HK-2 (cell line): ENCODE measurements around the gene HLA-DPA1.
"Not testable (repeated sequence)": the region's sequence is repeated elsewhere in the genome, so short reads cannot be mapped to it uniquely, and the experiment has no call there.

Source experiments
- DNase-seq: peaks from one replicate; pipeline ENCODE4 v3.0.0-alpha.2; 2018; ENCODE audit not compliant: unreplicated experiment

The HLA-DPA1 gene

DNA sequence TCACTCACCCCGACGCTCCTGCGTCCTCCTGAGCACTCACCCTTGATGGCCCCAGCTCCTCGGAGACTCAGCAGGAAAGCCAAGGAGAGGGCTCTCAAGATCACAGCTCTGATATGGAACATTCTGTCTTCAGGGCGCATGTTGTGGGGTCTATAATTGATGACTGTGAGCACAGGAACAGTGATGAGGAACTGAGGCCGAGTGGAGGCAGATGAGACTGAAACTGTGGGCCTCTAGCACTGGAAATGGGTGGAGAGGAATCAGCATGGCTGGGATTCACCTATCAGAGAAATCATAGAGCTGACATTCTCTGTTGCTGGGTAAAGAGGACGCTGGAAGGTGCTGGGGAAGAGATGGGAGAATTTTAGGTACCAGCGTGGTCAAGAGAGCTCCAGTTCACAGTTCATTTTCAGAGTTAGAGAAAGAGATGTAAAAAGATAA, at the start of gene HLA-DPA1:
Gene HLA-DPA1 (minus strand): TSS at position 219 of the 441 bp plus-strand sequence.
- DNase-seq = no peak

- no peak for DNase-seq
Measured at GRCh38 chr6:33123181-33123580, 49.7 kb upstream of the HLA-DPA1 start.

DNA sequence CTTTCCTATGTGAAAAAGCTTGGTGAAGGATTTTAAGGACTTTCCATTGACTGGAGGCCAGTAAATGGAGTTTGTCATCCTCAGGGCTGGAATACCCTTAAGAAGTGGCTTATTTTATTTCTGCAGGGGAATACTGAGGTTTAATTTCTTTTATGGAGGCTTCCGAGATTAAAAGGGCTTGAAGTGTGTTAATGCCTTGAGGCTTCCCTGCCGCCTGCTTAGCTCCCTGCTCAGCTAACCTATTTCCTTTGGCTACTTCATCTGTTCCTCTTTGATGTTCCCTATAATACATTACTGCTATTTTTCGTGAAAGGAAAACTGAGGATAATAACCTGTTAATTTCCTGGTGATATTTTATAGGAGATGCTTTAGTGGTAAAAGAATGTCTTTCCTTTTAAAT, 46.6 kb upstream of the HLA-DPA1 start:
- no peak for DNase-seq

GRCh38 chr6:33118525-33119123, 45.2 kb upstream of the HLA-DPA1 start:
- DNase-seq = no peak

- no peak for DNase-seq
Measured at GRCh38 chr6:33117811-33118277, 44.4 kb upstream of the HLA-DPA1 start.

GRCh38 chr6:33116841-33117711, 43.6 kb upstream of the HLA-DPA1 start:
- no peak for DNase-seq

DNA sequence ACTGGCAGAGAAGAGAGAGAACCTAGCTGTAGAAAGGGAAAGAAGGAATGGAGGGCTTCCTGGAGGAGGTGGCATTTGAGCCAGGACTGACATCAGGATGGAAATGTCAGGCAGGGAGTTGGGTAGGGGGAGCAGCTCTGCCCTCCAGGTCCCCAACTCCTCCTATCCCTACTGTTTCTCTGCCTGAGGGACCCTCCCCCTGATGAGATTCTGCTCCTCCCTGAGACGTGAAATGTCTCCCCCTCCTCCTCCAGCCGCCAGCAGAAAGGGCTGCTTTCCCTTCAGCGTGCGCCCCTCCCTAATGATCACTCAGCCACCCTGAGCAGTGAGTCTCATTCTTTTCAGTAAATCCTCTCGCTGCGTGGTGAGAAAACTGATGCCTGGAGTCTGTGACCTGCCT, 43.0 kb upstream of the HLA-DPA1 start:
- DNase-seq = no peak

GRCh38 chr6:33114406-33114805, 41.0 kb upstream of the HLA-DPA1 start:
- DNase-seq = no peak

DNA sequence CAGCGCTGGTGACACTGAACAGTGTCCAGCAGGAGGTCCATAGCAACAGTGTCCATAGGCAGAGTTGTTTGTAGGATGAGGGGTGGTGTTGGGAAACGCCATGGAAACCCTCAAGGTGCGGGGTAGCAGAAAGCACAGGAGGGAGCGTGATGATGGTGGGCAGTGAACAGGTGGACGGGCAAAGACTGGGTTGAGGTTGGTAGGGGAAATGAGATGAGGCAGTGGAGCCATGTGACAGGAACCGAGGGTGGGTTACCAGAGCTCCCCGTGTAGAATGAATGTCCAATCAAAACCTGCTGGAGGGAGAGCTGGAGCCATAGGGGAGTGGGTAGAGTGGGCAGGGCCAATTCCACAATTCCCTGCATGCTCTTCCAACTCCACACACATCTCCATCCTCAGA, 40.3 kb upstream of the HLA-DPA1 start:
- DNase-seq = no peak

- no peak for DNase-seq
Measured at GRCh38 chr6:33112148-33112547, 38.7 kb upstream of the HLA-DPA1 start.

- no peak for DNase-seq
Measured at GRCh38 chr6:33108307-33108706, 34.9 kb upstream of the HLA-DPA1 start.

GRCh38 chr6:33107641-33108040, 34.2 kb upstream of the HLA-DPA1 start:
- DNase-seq = no peak

DNA sequence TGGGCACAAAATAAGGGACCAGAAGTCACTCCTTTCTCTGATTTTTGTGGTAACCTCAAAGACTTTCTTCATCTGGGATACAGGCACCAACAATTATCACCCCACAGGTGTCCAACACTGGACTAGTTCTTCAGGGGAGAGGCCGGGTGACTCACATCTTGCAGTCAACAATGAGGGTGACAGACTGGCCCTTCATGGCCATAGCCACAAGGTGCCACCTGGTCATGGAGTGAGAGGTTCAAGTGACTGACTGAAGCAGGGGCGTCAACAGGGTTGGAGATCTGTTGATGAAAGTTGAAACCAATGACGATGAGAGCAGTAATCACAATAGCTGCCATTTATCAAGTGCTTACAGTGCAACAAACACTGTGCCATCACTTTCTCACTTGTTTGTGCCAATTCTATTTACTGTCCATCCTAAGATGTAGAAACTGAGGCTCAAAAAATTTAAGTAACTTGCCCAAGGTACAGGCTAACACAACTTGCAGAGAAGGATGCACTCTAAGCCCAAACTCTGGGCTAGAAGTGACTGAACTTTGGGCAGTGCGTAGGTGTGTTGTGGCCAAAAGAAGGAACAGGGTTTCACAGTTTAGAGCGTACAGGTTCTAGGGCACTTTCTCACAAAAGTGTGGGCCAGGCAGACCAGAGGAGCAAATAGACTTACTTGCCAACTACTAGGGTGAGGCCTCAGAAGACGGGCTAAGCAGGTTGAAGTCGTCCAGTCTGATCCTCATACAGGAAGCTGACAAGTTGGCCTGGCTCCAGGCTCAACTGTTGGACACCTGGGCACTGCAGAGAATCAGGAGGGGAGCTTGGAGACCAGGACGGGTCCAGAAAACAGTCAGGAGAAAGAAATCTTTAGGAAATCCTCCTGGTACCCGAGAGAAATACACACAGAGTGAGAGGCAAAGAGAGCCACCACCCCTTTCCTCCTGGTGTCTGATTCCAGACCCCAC, 32.7 kb upstream of the HLA-DPA1 start:
- no peak for DNase-seq

DNA sequence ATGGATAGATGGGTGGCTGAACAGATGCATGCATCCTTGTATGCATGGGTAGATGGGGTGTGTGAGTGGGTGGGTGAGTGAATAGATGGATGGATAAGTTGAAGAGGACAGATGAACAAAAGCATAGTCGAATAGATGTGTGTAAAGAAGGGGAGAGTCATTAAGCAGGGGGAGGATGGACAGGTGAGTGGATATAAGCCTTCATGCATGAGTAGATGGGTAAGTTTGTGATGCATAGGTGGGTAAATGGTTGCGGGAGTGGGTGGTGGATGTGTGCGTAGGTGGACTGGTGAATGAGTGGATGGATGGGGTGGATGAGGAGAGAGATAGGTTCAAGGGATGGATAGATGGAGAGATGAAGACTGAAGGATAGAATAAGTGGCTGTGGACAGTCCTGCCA, 31.9 kb upstream of the HLA-DPA1 start:
- no peak for DNase-seq

DNA sequence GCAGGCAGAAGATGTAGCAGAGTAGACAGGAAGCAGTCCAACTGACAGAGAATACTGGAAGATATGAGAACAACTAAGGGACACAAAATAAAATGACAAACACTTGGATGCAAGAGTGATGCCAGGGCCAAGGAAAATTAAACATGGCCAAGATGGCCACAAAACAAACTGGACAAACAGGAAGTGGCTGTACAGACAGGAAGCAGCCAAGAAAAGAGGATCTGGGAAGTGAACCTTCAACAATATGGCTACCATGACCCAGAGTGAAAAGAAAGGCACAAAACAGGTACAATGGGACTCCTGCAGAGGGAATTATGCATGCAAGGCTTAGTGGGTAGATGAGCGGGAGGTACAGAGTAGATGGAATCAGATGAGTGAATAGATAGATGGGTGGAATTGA, 31.4 kb upstream of the HLA-DPA1 start:
- DNase-seq = no peak

GRCh38 chr6:33103776-33104175, 30.3 kb upstream of the HLA-DPA1 start:
- no peak for DNase-seq

- DNase-seq = not testable (repeated sequence)
Measured at GRCh38 chr6:33101121-33101737, 27.8 kb upstream of the HLA-DPA1 start.

GRCh38 chr6:33095681-33096080, 22.2 kb upstream of the HLA-DPA1 start:
- no peak for DNase-seq

GRCh38 chr6:33093855-33094254, 20.4 kb upstream of the HLA-DPA1 start:
- no peak for DNase-seq

GRCh38 chr6:33092385-33092784, 18.9 kb upstream of the HLA-DPA1 start:
- no peak for DNase-seq

GRCh38 chr6:33091957-33092356, 18.5 kb upstream of the HLA-DPA1 start:
- no peak for DNase-seq
